Hepatocyte (in vitro differentiated cells): ENCODE data around the gene TMPRSS7. TPM values are rescaled to one million over a fixed set of nuclear protein-coding genes. Genes with fewer than 3 reads are reported as not detected.

Experiments used
- DNase-seq: peaks from one replicate; pipeline ENCODE4 v3.0.0-alpha.2; 2016; ENCODE audit warnings: low spot score
- H2AFZ ChIP-seq: fragments of 200-600 bp; sonication (generic); 2 replicates; pipeline ENCODE4 v1.6.0; 2016; ENCODE audit warnings: antibody characterized with exemption, mild to moderate bottlenecking
- H3K27ac ChIP-seq: fragments of 200-600 bp; sonication (generic); 2 replicates; pipeline ENCODE4 v1.5.1; 2016; ENCODE audit warnings: mild to moderate bottlenecking
- H3K27me3 ChIP-seq: fragments of 200-600 bp; sonication (generic); 2 replicates; pipeline ENCODE4 v1.6.1; 2016
- H3K36me3 ChIP-seq: fragments of 200-600 bp; sonication (generic); replicated peaks from 2 replicates; pipeline ENCODE4 v1.5.1; 2016; ENCODE audit warnings: low read depth; ENCODE audit not compliant: insufficient read depth
- H3K4me1 ChIP-seq: fragments of 200-600 bp; sonication (generic); 2 replicates; pipeline ENCODE4 v1.5.1; 2016; ENCODE audit warnings: mild to moderate bottlenecking, moderate library complexity; ENCODE audit not compliant: insufficient read depth
- H3K4me2 ChIP-seq: fragments of 200-600 bp; sonication (generic); 2 replicates; pipeline ENCODE4 v1.6.0; 2016
- H3K4me3 ChIP-seq: fragments of 200-600 bp; sonication (generic); 2 replicates; pipeline ENCODE4 v1.5.1; 2016; ENCODE audit warnings: mild to moderate bottlenecking
- H3K79me2 ChIP-seq: fragments of 200-600 bp; sonication (generic); 2 replicates; pipeline ENCODE4 v1.6.0; 2017; ENCODE audit warnings: mild to moderate bottlenecking
- H3K9me2 ChIP-seq: fragments of 200-600 bp; sonication (generic); replicated peaks from 2 replicates; pipeline ENCODE4 v1.6.0; 2017; ENCODE audit warnings: mild to moderate bottlenecking; ENCODE audit not compliant: insufficient read depth
- H3K9me3 ChIP-seq: fragments of 200-600 bp; sonication (generic); 2 replicates; pipeline ENCODE4 v1.5.1; 2016; ENCODE audit warnings: low read depth, mild to moderate bottlenecking
- H4K20me1 ChIP-seq: fragments of 200-600 bp; sonication (generic); 2 replicates; pipeline ENCODE4 v1.6.0; 2016; ENCODE audit warnings: mild to moderate bottlenecking; ENCODE audit not compliant: insufficient read depth, poor library complexity, severe bottlenecking
- EZH2 ChIP-seq: fragments of 200-600 bp; sonication (generic); IDR thresholded peaks from 2 replicates; pipeline ENCODE4 v1.6.1; 2016; ENCODE audit warnings: antibody characterized with exemption, mild to moderate bottlenecking, borderline replicate concordance
- EZH2phosphoT487 ChIP-seq: fragments of 200-600 bp; sonication (generic); IDR thresholded peaks from one replicate; pipeline ENCODE4 v1.6.1; 2018; ENCODE audit warnings: antibody characterized with exemption, mild to moderate bottlenecking, low read depth, moderate library complexity; ENCODE audit not compliant: unreplicated experiment, severe bottlenecking
- WGBS: methylation state at CpG from one replicate; pipeline ENCODE4 v1.1.6; 2016; ENCODE audit warnings: low lambda C conversion rate; ENCODE audit errors: missing lambda C conversion rate; 5-methylcytosine and 5-hydroxymethylcytosine counted together
- polyA plus RNA-seq: library from polyadenylated mRNA; unstranded; fragments of >200 nt; fragmentation: Nextera tagmentation; extraction: Ambion mirVana; gene quantifications from 2 replicates; pipeline ENCODE4 v1.2.1, GENCODE V29; 2016
- total RNA-seq: library from RNA; depleted of rRNA; stranded (reverse); fragments of >200 nt; gene quantifications from 2 replicates; pipeline ENCODE4 v1.2.3, GENCODE V29; 2014
- TF ChIP-seq, protein P1 (sequence below): fragments of 200-600 bp; sonication (generic); IDR thresholded peaks from 2 replicates; pipeline ENCODE4 v1.5.1; 2016; ENCODE audit warnings: antibody characterized with exemption, mild to moderate bottlenecking; ENCODE audit not compliant: poor library complexity

The TMPRSS7 gene
- total and polyA plus RNA-seq, 2 experiments from 2014 or later, result 0.06 TPM; not detected in 1

DNA sequence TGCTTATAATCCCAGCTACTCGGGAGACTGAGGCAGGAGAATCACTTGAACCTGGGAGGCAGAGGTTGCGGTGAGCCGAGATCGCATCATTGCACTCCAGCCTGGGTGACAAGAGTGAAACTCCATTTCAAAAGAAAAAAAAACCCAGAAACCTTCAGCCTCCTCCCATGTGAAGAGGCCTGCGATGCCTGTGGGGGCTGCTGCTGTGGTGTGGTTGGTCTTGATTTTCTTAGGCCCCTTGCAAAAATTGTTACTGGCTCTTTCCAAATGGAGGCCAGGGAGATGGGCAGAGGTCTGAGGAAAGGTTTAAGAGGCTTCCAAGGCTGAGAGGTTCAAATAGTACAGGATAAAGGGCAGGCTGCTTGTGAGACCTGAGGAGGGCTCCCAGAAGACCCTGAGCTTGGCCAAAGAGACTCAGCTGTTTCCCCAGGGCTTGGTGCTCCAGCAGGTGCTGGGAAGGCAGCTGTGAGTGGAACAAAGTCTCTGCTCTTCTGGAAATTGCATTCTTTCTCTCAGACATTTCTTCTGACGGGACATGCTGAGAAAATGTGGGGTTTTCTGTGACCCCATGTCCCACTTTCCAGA is 80.1 kb downstream of the TMPRSS7 start:
- H2AFZ ChIP-seq, result no peak overlapping the region
- no peaks in the 10 kb centered on the region for H3K27me3 ChIP-seq
- H3K4me3 ChIP-seq, result no peak overlapping the region
- no peak for DNase-seq
- H3K27ac ChIP-seq, result no peak overlapping the region
- H3K9me3 ChIP-seq, result no peaks in the 10 kb centered on the region
- TF ChIP-seq EZH2 (no peak), EZH2phosphoT487 (no peak)
- TF ChIP-seq, protein P1, sequence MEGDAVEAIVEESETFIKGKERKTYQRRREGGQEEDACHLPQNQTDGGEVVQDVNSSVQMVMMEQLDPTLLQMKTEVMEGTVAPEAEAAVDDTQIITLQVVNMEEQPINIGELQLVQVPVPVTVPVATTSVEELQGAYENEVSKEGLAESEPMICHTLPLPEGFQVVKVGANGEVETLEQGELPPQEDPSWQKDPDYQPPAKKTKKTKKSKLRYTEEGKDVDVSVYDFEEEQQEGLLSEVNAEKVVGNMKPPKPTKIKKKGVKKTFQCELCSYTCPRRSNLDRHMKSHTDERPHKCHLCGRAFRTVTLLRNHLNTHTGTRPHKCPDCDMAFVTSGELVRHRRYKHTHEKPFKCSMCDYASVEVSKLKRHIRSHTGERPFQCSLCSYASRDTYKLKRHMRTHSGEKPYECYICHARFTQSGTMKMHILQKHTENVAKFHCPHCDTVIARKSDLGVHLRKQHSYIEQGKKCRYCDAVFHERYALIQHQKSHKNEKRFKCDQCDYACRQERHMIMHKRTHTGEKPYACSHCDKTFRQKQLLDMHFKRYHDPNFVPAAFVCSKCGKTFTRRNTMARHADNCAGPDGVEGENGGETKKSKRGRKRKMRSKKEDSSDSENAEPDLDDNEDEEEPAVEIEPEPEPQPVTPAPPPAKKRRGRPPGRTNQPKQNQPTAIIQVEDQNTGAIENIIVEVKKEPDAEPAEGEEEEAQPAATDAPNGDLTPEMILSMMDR, result no peak
- H3K79me2 ChIP-seq, result no peaks in the 10 kb centered on the region
- H4K20me1 ChIP-seq, result no peaks in the 10 kb centered on the region
- peaks cover 3% of the 10 kb centered on the region for H3K4me1 ChIP-seq
- no peak overlapping the region for H3K4me2 ChIP-seq
- WGBS, result over 99% methylated on average over 6 of the region's 6 CpGs
- no peaks in the 10 kb centered on the region for H3K36me3 ChIP-seq
- no peaks in the 10 kb centered on the region for H3K9me2 ChIP-seq

DNA sequence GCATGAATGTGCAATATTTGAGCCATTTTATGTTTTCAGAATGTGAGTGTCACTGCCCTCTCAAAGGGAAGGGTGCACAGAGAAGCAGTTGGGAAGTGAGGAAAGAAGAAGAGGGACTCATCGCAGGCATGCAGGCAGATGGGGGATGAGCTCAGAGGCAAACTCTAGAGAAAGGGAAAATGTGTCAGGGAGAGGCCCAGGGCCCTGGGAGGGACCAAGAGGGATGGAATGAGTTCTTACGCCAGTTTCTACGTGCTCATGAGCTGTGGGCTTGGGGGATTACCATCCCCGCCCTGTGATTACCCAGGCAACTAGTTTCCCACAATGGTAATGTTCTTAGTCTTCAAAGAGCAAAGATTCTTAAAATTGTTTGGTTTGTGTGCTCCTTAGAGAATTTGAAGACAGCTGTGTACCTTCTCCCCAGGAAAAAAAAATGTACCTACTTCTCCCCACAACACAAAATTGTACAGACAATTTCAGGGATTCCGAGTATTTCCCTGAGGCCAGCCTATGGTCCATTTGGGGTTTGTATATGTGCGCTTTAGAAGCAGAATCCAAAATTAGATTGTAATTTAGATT is 80.7 kb downstream of the TMPRSS7 start:
- no peaks in the 10 kb centered on the region for H3K9me3 ChIP-seq
- H3K4me3 ChIP-seq, result no peak overlapping the region
- no peaks in the 10 kb centered on the region for H3K79me2 ChIP-seq
- no peak overlapping the region for H2AFZ ChIP-seq
- no peak overlapping the region for H3K27ac ChIP-seq
- H3K27me3 ChIP-seq, result no peaks in the 10 kb centered on the region
- no peak for DNase-seq
- TF ChIP-seq, protein P1, result no peak
- TF ChIP-seq EZH2phosphoT487 (no peak), EZH2 (no peak)
- WGBS, result 85% methylated on average over 6 of the region's 6 CpGs
- no peaks in the 10 kb centered on the region for H3K4me1 ChIP-seq
- no peaks in the 10 kb centered on the region for H4K20me1 ChIP-seq
- no peaks in the 10 kb centered on the region for H3K9me2 ChIP-seq
- no peak overlapping the region for H3K4me2 ChIP-seq
- no peaks in the 10 kb centered on the region for H3K36me3 ChIP-seq

DNA sequence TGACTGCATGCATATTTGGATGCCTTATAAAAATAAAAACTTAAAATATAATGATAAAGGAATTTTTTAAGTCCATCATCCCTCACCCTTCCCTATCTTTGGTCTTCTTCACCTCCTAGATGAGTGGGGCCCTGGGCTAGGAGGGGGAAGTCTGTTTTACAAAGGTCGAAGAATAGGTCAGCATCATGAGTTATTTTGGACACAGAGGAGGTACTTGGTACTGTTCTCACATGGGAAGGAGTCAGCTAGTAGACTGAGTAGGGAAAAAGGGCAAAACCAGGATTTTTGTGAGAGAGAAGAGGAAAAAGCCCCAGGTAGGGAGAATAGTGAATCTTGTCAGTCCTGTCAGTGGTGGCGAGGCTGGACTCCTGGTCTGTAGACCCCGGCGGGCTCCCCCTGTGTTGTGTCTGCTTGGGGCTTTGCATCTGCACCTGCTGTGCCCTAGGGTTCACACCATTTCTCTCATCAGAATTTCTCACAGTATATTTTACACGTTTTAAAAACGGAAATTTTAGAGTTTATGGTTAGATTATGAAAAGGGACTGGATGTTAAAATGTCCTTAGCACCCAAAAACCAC is 81.4 kb downstream of the TMPRSS7 start:
- H3K27me3 ChIP-seq, result no peaks in the 10 kb centered on the region
- WGBS, result 90% methylated on average over 6 of the region's 6 CpGs
- H3K4me3 ChIP-seq, result no peak overlapping the region
- no peak for DNase-seq
- H3K9me2 ChIP-seq, result no peaks in the 10 kb centered on the region
- H3K27ac ChIP-seq, result no peak overlapping the region
- no peak overlapping the region for H3K4me2 ChIP-seq
- H2AFZ ChIP-seq, result no peak overlapping the region
- TF ChIP-seq EZH2phosphoT487 (no peak), EZH2 (no peak)
- TF ChIP-seq, protein P1, result no peak
- H3K36me3 ChIP-seq, result no peaks in the 10 kb centered on the region
- no peaks in the 10 kb centered on the region for H3K9me3 ChIP-seq
- no peaks in the 10 kb centered on the region for H4K20me1 ChIP-seq
- H3K4me1 ChIP-seq, result no peaks in the 10 kb centered on the region
- no peaks in the 10 kb centered on the region for H3K79me2 ChIP-seq
